EH (cell line): Measurements from ENCODE around the gene GPR32.
"Not testable (repeated sequence)": the region's sequence is repeated elsewhere in the genome, so short reads cannot be mapped to it uniquely, and the experiment has no call there.

Experiments
- DNase-seq: peaks from one replicate; pipeline ENCODE4 v3.0.0-alpha.2; 2015; ENCODE audit warnings: low read depth

Gene GPR32

GRCh38 chr19:50783848-50784152 is 13.5 kb downstream of the GPR32 start:
- not testable (repeated sequence) for DNase-seq

- no peak for DNase-seq
These were observed 14.4 kb downstream of the GPR32 start for GRCh38 chr19:50784710-50785109.

GRCh38 chr19:50785329-50785728 is 15.1 kb downstream of the GPR32 start:
- DNase-seq = no peak

GRCh38 chr19:50790396-50790795 is 20.1 kb downstream of the GPR32 start, which contains the start of gene ACP4:
ACP4 (plus strand) TSS chr19:50790415; CDS start chr19:50790415, 0 bp downstream.
- no peak for DNase-seq

- DNase-seq = no peak
These were observed 20.7 kb downstream of the GPR32 start for GRCh38 chr19:50790922-50791467.

GRCh38 chr19:50791594-50792271 is 21.5 kb downstream of the GPR32 start:
- no peak for DNase-seq

GRCh38 chr19:50792272-50793250 is 22.3 kb downstream of the GPR32 start:
- no peak for DNase-seq

GRCh38 chr19:50793558-50794065 is 23.3 kb downstream of the GPR32 start:
- DNase-seq = no peak

GRCh38 chr19:50794074-50794875 is 24.0 kb downstream of the GPR32 start:
- DNase-seq = no peak

GRCh38 chr19:50794876-50795663 is 24.8 kb downstream of the GPR32 start:
- DNase-seq = no peak

GRCh38 chr19:50795664-50796073 is 25.4 kb downstream of the GPR32 start:
- DNase-seq = no peak

GRCh38 chr19:50796128-50796633 is 25.9 kb downstream of the GPR32 start:
- DNase-seq = no peak

GRCh38 chr19:50796634-50797428 is 26.6 kb downstream of the GPR32 start:
- no peak for DNase-seq

GRCh38 chr19:50797429-50797780 is 27.1 kb downstream of the GPR32 start:
- no peak for DNase-seq

- no peak for DNase-seq
These were observed 27.8 kb downstream of the GPR32 start for GRCh38 chr19:50797781-50798658.

- no peak for DNase-seq
These were observed 28.6 kb downstream of the GPR32 start for GRCh38 chr19:50798659-50799546.

- no peak for DNase-seq
These were observed 29.2 kb downstream of the GPR32 start for GRCh38 chr19:50799547-50799851.

- DNase-seq = no peak
These were observed 30.8 kb downstream of the GPR32 start for GRCh38 chr19:50801107-50801506.
